GM12878 (cell line): ENCODE measurements around the gene ZXDC. TPM values are rescaled to one million over a fixed set of nuclear protein-coding genes. Genes with fewer than 3 reads are reported as not detected.

Experiments
- ATAC-seq: fragments of 200-7000 bp; cut with Tn5 transposase; 3 replicates; pipeline ENCODE4 v1.9.1; 2020; ENCODE audit warnings: mild to moderate bottlenecking, moderate library complexity
- BruUV-seq: library from RNA; stranded (reverse); fragments of 400-500 nt; replicated peaks from 2 replicates; lab custom pipeline; 2021; lab: Mats Ljungman, UMichigan
- CTCF ChIA-PET: fragments of 300-600 bp; sonication (Branson Sonifier 250); formaldehyde crosslinking; extraction: SDS; loops from one replicate; lab custom pipeline; 2021; ENCODE audit warnings: inconsistent platforms; lab: Yijun Ruan, JAX
- POLR2A ChIA-PET: fragments of 350-600 bp; formaldehyde crosslinking; extraction: SDS; loops from one replicate; lab custom pipeline; 2021; ENCODE audit warnings: inconsistent platforms; lab: Charles Lee
- RAD21 ChIA-PET: fragments of 300-600 bp; sonication (Branson Sonifier 250); formaldehyde crosslinking; loops from one replicate; lab custom pipeline; 2023; ENCODE audit warnings: antibody characterized with exemption; ENCODE audit not compliant: unreplicated experiment; lab: Charles Lee
- SMC1A ChIA-PET: fragments of 300-600 bp; sonication (Branson Sonifier 250); formaldehyde crosslinking; loops from one replicate; lab custom pipeline; 2023; ENCODE audit not compliant: unreplicated experiment, uncharacterized antibody; lab: Charles Lee
- DNase-seq: peaks from one replicate; pipeline ENCODE4 v3.0.0-alpha.2; 2011; ENCODE audit warnings: low read depth, low spot score
- FAIRE-seq: peaks from 3 replicates; lab custom pipeline; 2011; peaks lifted over from hg19 to GRCh38; lab: Jason Lieb, UNC
- H2AFZ ChIP-seq: 2 replicates; pipeline ENCODE4 v1.6.0; 2011; ENCODE audit warnings: low read depth, low read length, control low read depth; ENCODE audit not compliant: control insufficient read depth
- H3K27ac ChIP-seq: 2 replicates; pipeline ENCODE4 v1.5.1; 2011; ENCODE audit warnings: control low read depth; ENCODE audit not compliant: control insufficient read depth, insufficient read depth
- H3K27me3 ChIP-seq, 2 experiments: replicated peaks in 1 of 2; 2 replicates each; pipeline versions ENCODE4 v1.6.0 to v1.6.1; 2011; ENCODE audit warnings: low read length in 1 of 2; ENCODE audit not compliant: control insufficient read depth in 2 of 2, insufficient read depth in 2 of 2
- H3K36me3 ChIP-seq, 2 experiments: 2 replicates each; pipeline ENCODE4 v1.5.1; 2011; ENCODE audit warnings: low read length in 1 of 2; ENCODE audit not compliant: control insufficient read depth in 2 of 2, insufficient read depth in 2 of 2
- H3K4me1 ChIP-seq: 2 replicates; pipeline ENCODE4 v1.6.1; 2011; ENCODE audit warnings: mild to moderate bottlenecking, low read length, moderate library complexity, mixed read lengths; ENCODE audit not compliant: control insufficient read depth, insufficient read depth
- H3K4me2 ChIP-seq: 2 replicates; pipeline ENCODE4 v1.6.0; 2011; ENCODE audit warnings: control low read depth; ENCODE audit not compliant: control insufficient read depth, insufficient read depth
- H3K4me3 ChIP-seq: fragments of 200-600 bp; sonication (generic); 2 replicates; pipeline ENCODE4 v1.5.1; 2016
- H3K79me2 ChIP-seq: 2 replicates; pipeline ENCODE4 v1.6.0; 2011; ENCODE audit warnings: low read length; ENCODE audit not compliant: control insufficient read depth, insufficient read depth
- H3K9ac ChIP-seq: 2 replicates; pipeline ENCODE4 v1.8.0; 2011; ENCODE audit warnings: low read length, control low read depth, mixed read lengths; ENCODE audit not compliant: control insufficient read depth, insufficient read depth
- H3K9me3 ChIP-seq: replicated peaks from 3 replicates; pipeline ENCODE4 v1.5.1; 2011; ENCODE audit warnings: mild to moderate bottlenecking, low read length; ENCODE audit not compliant: control insufficient read depth, insufficient read depth
- H4K20me1 ChIP-seq: 2 replicates; pipeline ENCODE4 v1.6.0; 2011; ENCODE audit not compliant: control insufficient read depth, insufficient read depth
- CBFB ChIP-seq: IDR thresholded peaks from 2 replicates; pipeline ENCODE4 v1.6.1; 2016; ENCODE audit warnings: antibody characterized with exemption, low read depth
- EED ChIP-seq: sonication (generic); IDR thresholded peaks from 2 replicates; pipeline ENCODE4 v1.6.1; 2016; ENCODE audit warnings: antibody characterized with exemption, low read depth
- ETV6 ChIP-seq, 2 experiments: fragments of 450-650 bp in 1 of 2; IDR thresholded peaks in 1 of 2; conservative IDR thresholded peaks in 1 of 2; 2 replicates each; pipeline ENCODE4 v1.6.1; 2014; ENCODE audit warnings: antibody characterized with exemption in 1 of 2, borderline replicate concordance in 1 of 2, low read depth in 1 of 2, mild to moderate bottlenecking in 1 of 2, moderate library complexity in 1 of 2
- MEF2B ChIP-seq: fragments of 450-650 bp; IDR thresholded peaks from 2 replicates; pipeline ENCODE4 v1.6.1; 2018; ENCODE audit warnings: mild to moderate bottlenecking, moderate library complexity; ENCODE audit not compliant: partially characterized antibody, poor library complexity, severe bottlenecking
- MTA3 ChIP-seq: IDR thresholded peaks from 2 replicates; pipeline ENCODE4 v1.6.1; 2012; ENCODE audit warnings: low read length, inconsistent platforms, borderline replicate concordance
- NFIC ChIP-seq: IDR thresholded peaks from 2 replicates; pipeline ENCODE4 v1.6.1; 2012; ENCODE audit warnings: low read depth, mild to moderate bottlenecking, inconsistent platforms, low read length, moderate library complexity
- NFYA ChIP-seq: IDR thresholded peaks from 2 replicates; pipeline ENCODE4 v1.6.1; 2011; ENCODE audit warnings: low read depth, mild to moderate bottlenecking, low read length, improper control_type of control experiment, borderline replicate concordance
- NR2C1 ChIP-seq: fragments of 450-650 bp; IDR thresholded peaks from 2 replicates; pipeline ENCODE4 v1.6.1; 2017; ENCODE audit warnings: antibody characterized with exemption, mild to moderate bottlenecking, moderate library complexity
- RFX5 ChIP-seq: IDR thresholded peaks from 2 replicates; pipeline ENCODE4 v1.6.1; 2011; ENCODE audit warnings: low read depth, low read length, improper control_type of control experiment
- SIX5 ChIP-seq: IDR thresholded peaks from 2 replicates; pipeline ENCODE4 v1.6.1; 2011; ENCODE audit warnings: mild to moderate bottlenecking, low read depth, low read length, moderate library complexity; ENCODE audit not compliant: severe bottlenecking
- STAT3 ChIP-seq: IDR thresholded peaks from 2 replicates; pipeline ENCODE4 v1.6.1; 2011; ENCODE audit warnings: low read depth, low read length, improper control_type of control experiment
- SUZ12 ChIP-seq: fragments of 200-600 bp; sonication (generic); IDR thresholded peaks from one replicate; pipeline ENCODE4 v1.6.1; 2018; ENCODE audit warnings: antibody characterized with exemption, mild to moderate bottlenecking; ENCODE audit not compliant: unreplicated experiment
- TBL1XR1 ChIP-seq: IDR thresholded peaks from 2 replicates; pipeline ENCODE4 v1.6.1; 2012; ENCODE audit warnings: low read depth, low read length, improper control_type of control experiment
- TCF7 ChIP-seq: IDR thresholded peaks from 2 replicates; pipeline ENCODE4 v1.6.1; 2014; ENCODE audit warnings: antibody characterized with exemption, borderline replicate concordance
- YY1 ChIP-seq: IDR thresholded peaks from 2 replicates; pipeline ENCODE4 v1.6.1; 2011; ENCODE audit warnings: low read depth, mild to moderate bottlenecking, low read length
- WGBS: methylation state at CpG from one replicate; pipeline ENCODE4 v1.1.6; 2016; ENCODE audit warnings: low lambda C conversion rate; ENCODE audit not compliant: insufficient replicate concordance, insufficient coverage; ENCODE audit errors: missing lambda C conversion rate; 5-methylcytosine and 5-hydroxymethylcytosine counted together
- in situ Hi-C: fragments of 300-500 bp; cut with MboI; formaldehyde crosslinking; loops from 9 replicates; pipeline ENCODE4 v1.14.3; 2018; ENCODE audit warnings: mixed read lengths
- intact Hi-C: fragments of 100-400 bp; cut with micrococcal nuclease; formaldehyde crosslinking; loops from one replicate; pipeline ENCODE4 v1.14.2; 2022; ENCODE audit not compliant: unreplicated experiment
- polyA plus RNA-seq, 11 experiments: library from polyadenylated mRNA; depleted of rRNA in 4 of 11; unstranded in 6 of 11; stranded (reverse) in 5 of 11; fragments of >200 nt; fragmentation: Nextera tagmentation in 4 of 11; fragmentation: Illumina TruSeq in 1 of 11; extraction: Ambion mirVana in 4 of 11; extraction: Trizol in 1 of 11; gene quantifications; 1 replicate in 1 of 11; 2 replicates in 10 of 11; pipeline versions ENCODE4 v1.2.1 to v1.2.3, GENCODE V29; 2011 to 2016; ENCODE audit warnings: inconsistent platforms in 2 of 11, missing spikeins in 2 of 11, low read depth in 1 of 11
- total RNA-seq, 4 experiments: library from RNA; depleted of rRNA in 3 of 4; stranded (reverse); fragments of >200 nt in 3 of 4; fragmentation: Illumina TruSeq in 1 of 4; extraction: Trizol in 1 of 4; gene quantifications; 2 replicates each; pipeline versions ENCODE4 v1.2.1 to v1.2.3, GENCODE V29; 2013 to 2021
- TF ChIP-seq, protein P1 (sequence below): IDR thresholded peaks from 2 replicates; pipeline ENCODE4 v1.6.1; 2011; ENCODE audit warnings: borderline replicate concordance, low read depth, mild to moderate bottlenecking, moderate library complexity, low read length; ENCODE audit not compliant: insufficient read depth, poor library complexity, severe bottlenecking
- TF ChIP-seq, protein P2 (sequence below): fragments of 450-650 bp; formaldehyde crosslinking; IDR thresholded peaks from 2 replicates; pipeline ENCODE4 v1.4.0; 2022; ENCODE audit warnings: mild to moderate bottlenecking, moderate library complexity

ZXDC gene
- total and polyA plus RNA-seq, 10 of the 15 experiments (the other 5 are each of a cell fraction or from before 2014, with no cell fraction given), result 0.72 to 15.3 (median 8.5) TPM

DNA sequence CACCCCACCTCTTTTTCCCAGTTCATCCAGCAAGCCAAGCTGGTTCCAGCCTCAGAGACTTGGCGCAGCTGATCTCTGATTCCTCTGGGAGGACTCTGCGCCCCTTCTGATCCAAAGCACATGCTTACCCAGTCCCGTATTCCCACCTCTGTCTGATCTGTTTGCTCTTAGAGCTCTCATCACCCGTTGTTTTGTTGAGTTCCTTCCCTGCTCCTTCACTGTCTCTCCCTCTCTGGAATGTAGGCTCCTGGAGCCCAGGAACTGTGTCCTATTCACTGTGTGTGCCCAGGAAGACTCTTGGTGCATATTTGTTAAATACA, 1.3 kb upstream of the ZXDC start:
- Histone ChIP-seq H3K4me2 (no peak overlapping the region), H3K79me2 (peaks cover 29% of the 10 kb centered on the region), H4K20me1 (peaks cover 8% of the 10 kb centered on the region; the same call in 1 of the 2 replicates), H3K9me3 (no peaks in the 10 kb centered on the region), H3K27me3 (no peaks in the 10 kb centered on the region), H3K9ac (no peak overlapping the region), H3K4me3 (no peak overlapping the region), H3K4me1 (peaks cover 9% of the 10 kb centered on the region; the same call in 1 of the 2 replicates), H3K36me3 (no peaks in the 10 kb centered on the region), H3K27ac (no peak overlapping the region), H2AFZ (no peak overlapping the region)
- BruUV-seq, result no TSS peak
- ATAC-seq, result no peak
- SMC1A ChIA-PET, result no interaction called here
- intact Hi-C loops, result loop anchor here (10.0 kb wide), 1 partner anchor 232 kb away; no protein-coding TSS in a partner anchor
- WGBS, result 63% methylated on average over 3 of the region's 4 CpGs
- CTCF ChIA-PET, result no interaction called here
- RAD21 ChIA-PET, result interaction anchor here (1.5 kb wide), 1 partner anchor 81 kb away, joined by 3 read pairs; no protein-coding TSS in a partner anchor
- no peak for DNase-seq
- no peak for FAIRE-seq
- POLR2A ChIA-PET, result no interaction called here
- in situ Hi-C loops, result loop anchor here (10.0 kb wide), 1 partner anchor 562 kb away; no protein-coding TSS in a partner anchor
- TF ChIP-seq MTA3, result no peak
- no peak for TF ChIP-seq TCF7
- TF ChIP-seq, protein P1, sequence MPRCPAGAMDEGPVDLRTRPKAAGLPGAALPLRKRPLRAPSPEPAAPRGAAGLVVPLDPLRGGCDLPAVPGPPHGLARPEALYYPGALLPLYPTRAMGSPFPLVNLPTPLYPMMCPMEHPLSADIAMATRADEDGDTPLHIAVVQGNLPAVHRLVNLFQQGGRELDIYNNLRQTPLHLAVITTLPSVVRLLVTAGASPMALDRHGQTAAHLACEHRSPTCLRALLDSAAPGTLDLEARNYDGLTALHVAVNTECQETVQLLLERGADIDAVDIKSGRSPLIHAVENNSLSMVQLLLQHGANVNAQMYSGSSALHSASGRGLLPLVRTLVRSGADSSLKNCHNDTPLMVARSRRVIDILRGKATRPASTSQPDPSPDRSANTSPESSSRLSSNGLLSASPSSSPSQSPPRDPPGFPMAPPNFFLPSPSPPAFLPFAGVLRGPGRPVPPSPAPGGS, result no peak
- TF ChIP-seq STAT3, result no peak
- TF ChIP-seq RFX5, result no peak
- no peak for TF ChIP-seq NR2C1
- TF ChIP-seq, protein P2, sequence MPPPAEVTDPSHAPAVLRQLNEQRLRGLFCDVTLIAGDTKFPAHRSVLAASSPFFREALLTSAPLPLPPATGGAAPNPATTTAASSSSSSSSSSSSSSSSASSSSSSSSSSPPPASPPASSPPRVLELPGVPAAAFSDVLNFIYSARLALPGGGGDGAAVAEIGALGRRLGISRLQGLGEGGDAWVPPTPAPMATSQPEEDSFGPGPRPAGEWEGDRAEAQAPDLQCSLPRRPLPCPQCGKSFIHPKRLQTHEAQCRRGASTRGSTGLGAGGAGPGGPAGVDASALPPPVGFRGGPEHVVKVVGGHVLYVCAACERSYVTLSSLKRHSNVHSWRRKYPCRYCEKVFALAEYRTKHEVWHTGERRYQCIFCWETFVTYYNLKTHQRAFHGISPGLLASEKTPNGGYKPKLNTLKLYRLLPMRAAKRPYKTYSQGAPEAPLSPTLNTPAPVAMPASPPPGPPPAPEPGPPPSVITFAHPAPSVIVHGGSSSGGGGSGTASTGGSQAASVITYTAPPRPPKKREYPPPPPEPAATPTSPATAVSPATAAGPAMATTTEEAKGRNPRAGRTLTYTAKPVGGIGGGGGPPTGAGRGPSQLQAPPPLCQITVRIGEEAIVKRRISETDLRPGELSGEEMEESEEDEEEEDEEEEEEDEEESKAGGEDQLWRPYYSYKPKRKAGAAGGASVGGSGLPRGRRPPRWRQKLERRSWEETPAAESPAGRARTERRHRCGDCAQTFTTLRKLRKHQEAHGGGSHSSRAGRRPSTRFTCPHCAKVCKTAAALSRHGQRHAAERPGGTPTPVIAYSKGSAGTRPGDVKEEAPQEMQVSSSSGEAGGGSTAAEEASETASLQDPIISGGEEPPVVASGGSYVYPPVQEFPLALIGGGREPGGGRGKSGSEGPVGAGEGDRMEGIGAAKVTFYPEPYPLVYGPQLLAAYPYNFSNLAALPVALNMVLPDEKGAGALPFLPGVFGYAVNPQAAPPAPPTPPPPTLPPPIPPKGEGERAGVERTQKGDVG, result no peak
- no peak for TF ChIP-seq SIX5
- no peak for TF ChIP-seq TBL1XR1
- no peak for TF ChIP-seq NFYA
- no peak for TF ChIP-seq EED
- no peak for TF ChIP-seq NFIC
- no peak for TF ChIP-seq MEF2B
- no peak for TF ChIP-seq ETV6 (conservative IDR thresholded peaks at IDR 0.05 in 1 of 2, IDR thresholded peaks at IDR 0.05 in 1 of 2; ENCODE audit: borderline replicate concordance in 1 of 2, low read depth in 1 of 2)
- TF ChIP-seq YY1, result no peak
- no peak for TF ChIP-seq SUZ12
- no peak for TF ChIP-seq CBFB
